K562 (cell line): ENCODE results near the gene CSTF1.

ENCODE experiments used
- CBX5 ChIP-seq: IDR thresholded peaks from 2 replicates; pipeline ENCODE4 v1.6.1; 2014; ENCODE audit warnings: low read depth, borderline replicate concordance
- EGR1 ChIP-seq: fragments of 450-650 bp; conservative IDR thresholded peaks from 2 replicates; pipeline ENCODE4 v1.6.1; 2017; ENCODE audit warnings: mild to moderate bottlenecking
- HIVEP1 ChIP-seq: fragments of 250-450 bp; sonication (Bioruptor Pico); IDR thresholded peaks from 2 replicates; pipeline ENCODE4 v1.4.0; 2020; ENCODE audit warnings: mild to moderate bottlenecking
- MYC ChIP-seq, 2 experiments: fragments of 250-450 bp in 1 of 2; sonication (Bioruptor Pico) in 1 of 2; IDR thresholded peaks; 2 replicates each; pipeline versions ENCODE4 v1.5.1 to v1.6.1; 2012 to 2021; ENCODE audit warnings: low read depth in 2 of 2, borderline replicate concordance in 1 of 2, improper control_type of control experiment in 1 of 2, low read length in 1 of 2, mild to moderate bottlenecking in 1 of 2, moderate library complexity in 1 of 2
- NR1H2 ChIP-seq: sonication (generic); formaldehyde crosslinking; IDR thresholded peaks from 2 replicates; pipeline ENCODE4 v1.4.0; 2020; ENCODE audit warnings: mild to moderate bottlenecking, missing genetic modification reagents
- ZFX ChIP-seq: sonication (generic); formaldehyde crosslinking; IDR thresholded peaks from 2 replicates; pipeline ENCODE4 v1.8.0; 2022; ENCODE audit warnings: mild to moderate bottlenecking, missing genetic modification reagents, moderate library complexity
- ZNF24 ChIP-seq: fragments of 450-650 bp; IDR thresholded peaks from 2 replicates; pipeline ENCODE4 v1.6.1; 2016
- ZNF274 ChIP-seq: IDR thresholded peaks from 2 replicates; pipeline ENCODE4 v1.6.1; 2011; ENCODE audit warnings: low read depth, mild to moderate bottlenecking, low read length, moderate library complexity, borderline replicate concordance
- TF ChIP-seq, protein P1 (sequence below): sonication (generic); formaldehyde crosslinking; IDR thresholded peaks from 2 replicates; pipeline ENCODE4 v1.8.0; 2022; ENCODE audit warnings: mild to moderate bottlenecking, missing genetic modification reagents, borderline replicate concordance
- TF ChIP-seq, protein P2 (sequence below): fragments of 250-450 bp; sonication (Bioruptor Pico); IDR thresholded peaks from 2 replicates; pipeline ENCODE4 v1.5.0; 2020; ENCODE audit warnings: mild to moderate bottlenecking

- TF ChIP-seq, protein P1, sequence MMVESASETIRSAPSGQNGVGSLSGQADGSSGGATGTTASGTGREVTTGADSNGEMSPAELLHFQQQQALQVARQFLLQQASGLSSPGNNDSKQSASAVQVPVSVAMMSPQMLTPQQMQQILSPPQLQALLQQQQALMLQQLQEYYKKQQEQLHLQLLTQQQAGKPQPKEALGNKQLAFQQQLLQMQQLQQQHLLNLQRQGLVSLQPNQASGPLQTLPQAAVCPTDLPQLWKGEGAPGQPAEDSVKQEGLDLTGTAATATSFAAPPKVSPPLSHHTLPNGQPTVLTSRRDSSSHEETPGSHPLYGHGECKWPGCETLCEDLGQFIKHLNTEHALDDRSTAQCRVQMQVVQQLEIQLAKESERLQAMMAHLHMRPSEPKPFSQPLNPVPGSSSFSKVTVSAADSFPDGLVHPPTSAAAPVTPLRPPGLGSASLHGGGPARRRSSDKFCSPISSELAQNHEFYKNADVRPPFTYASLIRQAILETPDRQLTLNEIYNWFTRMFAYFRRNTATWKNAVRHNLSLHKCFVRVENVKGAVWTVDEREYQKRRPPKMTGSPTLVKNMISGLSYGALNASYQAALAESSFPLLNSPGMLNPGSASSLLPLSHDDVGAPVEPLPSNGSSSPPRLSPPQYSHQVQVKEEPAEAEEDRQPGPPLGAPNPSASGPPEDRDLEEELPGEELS (CRISPR knock-in tag), result no peak
- TF ChIP-seq ZFX (CRISPR knock-in tag) (no peak), NR1H2 (CRISPR knock-in tag) (no peak), MYC (IDR thresholded peaks at IDR 0.05; ENCODE audit: low read depth, low read length) (no peak), MYC (CRISPR knock-in tag; IDR thresholded peaks at IDR 0.05; ENCODE audit: borderline replicate concordance, low read depth) (no peak), ZNF274 (no peak), HIVEP1 (CRISPR knock-in tag) (no peak), CBX5 (no peak), EGR1 (no peak), ZNF24 (no peak)
- TF ChIP-seq, protein P2, sequence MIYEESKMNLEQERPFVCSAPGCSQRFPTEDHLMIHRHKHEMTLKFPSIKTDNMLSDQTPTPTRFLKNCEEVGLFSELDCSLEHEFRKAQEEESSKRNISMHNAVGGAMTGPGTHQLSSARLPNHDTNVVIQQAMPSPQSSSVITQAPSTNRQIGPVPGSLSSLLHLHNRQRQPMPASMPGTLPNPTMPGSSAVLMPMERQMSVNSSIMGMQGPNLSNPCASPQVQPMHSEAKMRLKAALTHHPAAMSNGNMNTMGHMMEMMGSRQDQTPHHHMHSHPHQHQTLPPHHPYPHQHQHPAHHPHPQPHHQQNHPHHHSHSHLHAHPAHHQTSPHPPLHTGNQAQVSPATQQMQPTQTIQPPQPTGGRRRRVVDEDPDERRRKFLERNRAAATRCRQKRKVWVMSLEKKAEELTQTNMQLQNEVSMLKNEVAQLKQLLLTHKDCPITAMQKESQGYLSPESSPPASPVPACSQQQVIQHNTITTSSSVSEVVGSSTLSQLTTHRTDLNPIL, result no peak
Observed at GRCh38 chr20:56381501-56381900, 10.9 kb upstream of the CSTF1 start.
